Panc1 (cell line): ENCODE data around the gene CREBZF.

Experiments
- CTCF ChIP-seq: fragments of 450-650 bp; IDR thresholded peaks from 2 replicates; pipeline ENCODE4 v1.5.1; 2017; ENCODE audit warnings: mild to moderate bottlenecking
- POLR2AphosphoS5 ChIP-seq: IDR thresholded peaks from 2 replicates; pipeline ENCODE4 v1.6.1; 2012; ENCODE audit warnings: mild to moderate bottlenecking, low read depth, low read length, moderate library complexity

DNA sequence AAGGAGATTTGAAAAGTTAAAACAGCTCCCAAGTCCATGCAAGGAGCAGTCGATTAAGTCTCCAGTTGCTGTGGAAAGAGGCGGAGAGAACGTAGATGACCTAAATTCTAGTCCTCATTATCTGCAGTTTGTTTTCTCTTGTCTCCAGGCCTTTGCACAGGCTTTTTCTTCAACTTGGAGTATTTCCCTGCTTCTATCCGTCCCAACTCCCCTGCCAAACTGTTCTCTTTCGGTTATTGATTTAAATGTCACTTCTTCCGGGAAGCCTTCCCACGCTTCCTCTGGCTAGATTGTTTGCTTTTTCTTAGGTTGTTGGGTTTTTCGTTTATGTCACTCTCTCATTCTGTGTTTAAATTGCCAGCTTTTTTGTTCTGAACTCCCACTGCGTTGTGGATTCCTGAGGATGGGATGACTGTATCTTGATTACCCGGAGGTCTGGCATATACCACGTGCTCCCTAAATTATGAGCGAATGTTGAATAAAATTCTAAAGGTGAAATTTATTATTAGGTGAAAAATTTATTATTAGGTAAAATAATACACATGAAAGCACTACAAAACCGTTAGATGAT, 36.1 kb downstream of the CREBZF start:
- TF ChIP-seq CTCF = no peak
- TF ChIP-seq POLR2AphosphoS5 = no peak
